HepG2 (cell line): ENCODE measurements around the gene RTN4. TPM values are rescaled to one million over a fixed set of nuclear protein-coding genes. Genes with fewer than 3 reads are reported as not detected.

Experiments
- MAF1 ChIP-seq: sonication (generic); formaldehyde crosslinking; IDR thresholded peaks from 2 replicates; pipeline ENCODE4 v1.5.0; 2020; ENCODE audit warnings: missing genetic modification reagents, borderline replicate concordance
- NFKBIZ ChIP-seq: IDR thresholded peaks from 2 replicates; pipeline ENCODE4 v1.6.1; 2018; ENCODE audit warnings: missing genetic modification reagents, missing compliant biosample characterization
- PCBP1 ChIP-seq: fragments of 200-400 bp; formaldehyde crosslinking; IDR thresholded peaks from 2 replicates; pipeline ENCODE4 v1.6.1; 2017; ENCODE audit warnings: mild to moderate bottlenecking, low read depth, low read length, borderline replicate concordance
- SNAPC5 ChIP-seq: sonication (generic); formaldehyde crosslinking; IDR thresholded peaks from 2 replicates; pipeline ENCODE4 v1.8.1; 2023; ENCODE audit warnings: mild to moderate bottlenecking, missing genetic modification reagents, borderline replicate concordance
- TERF1 ChIP-seq: sonication (generic); formaldehyde crosslinking; IDR thresholded peaks from 2 replicates; pipeline ENCODE4 v1.8.0; 2022; ENCODE audit warnings: mild to moderate bottlenecking, missing genetic modification reagents, moderate library complexity
- ZNF256 ChIP-seq: sonication (generic); formaldehyde crosslinking; conservative IDR thresholded peaks from 2 replicates; pipeline ENCODE4 v1.4.0; 2020; ENCODE audit warnings: missing genetic modification reagents
- ZNF333 ChIP-seq: sonication (generic); formaldehyde crosslinking; IDR thresholded peaks from 2 replicates; pipeline ENCODE4 v1.4.0; 2020; ENCODE audit warnings: mild to moderate bottlenecking, missing genetic modification reagents, borderline replicate concordance
- ZNF354B ChIP-seq: sonication (generic); formaldehyde crosslinking; IDR thresholded peaks from 2 replicates; pipeline ENCODE4 v1.8.0; 2022; ENCODE audit warnings: mild to moderate bottlenecking, missing genetic modification reagents
- polyA plus RNA-seq, 8 experiments: library from polyadenylated mRNA; depleted of rRNA in 3 of 8; stranded (reverse) in 7 of 8; unstranded in 1 of 8; fragments of >200 nt; fragmentation: Illumina TruSeq in 4 of 8; extraction: Trizol in 4 of 8; gene quantifications; 2 replicates each; pipeline versions ENCODE4 v1.2.1 to v1.2.3, GENCODE V29; 2011 to 2016; ENCODE audit warnings: low read depth in 4 of 8, missing spikeins in 1 of 8, mixed read lengths in 1 of 8; ENCODE audit not compliant: insufficient read depth in 1 of 8
- total RNA-seq, 5 experiments: library from RNA; depleted of rRNA; stranded (reverse); fragments of >200 nt; fragmentation: Illumina TruSeq; extraction: Trizol; gene quantifications; 2 replicates each; pipeline ENCODE4 v1.2.3, GENCODE V29; 2016; ENCODE audit warnings: low read depth in 1 of 5
- TF ChIP-seq, protein P1 (sequence below): sonication (generic); formaldehyde crosslinking; IDR thresholded peaks from one replicate; pipeline ENCODE4 v1.5.1; 2020; ENCODE audit warnings: mild to moderate bottlenecking, missing genetic modification reagents; ENCODE audit errors: not compliant biosample characterization
- TF ChIP-seq, protein P2 (sequence below): sonication (generic); formaldehyde crosslinking; IDR thresholded peaks from 2 replicates; pipeline ENCODE4 v1.4.0; 2020; ENCODE audit warnings: missing genetic modification reagents, borderline replicate concordance
- TF ChIP-seq, protein P3 (sequence below): sonication (generic); formaldehyde crosslinking; IDR thresholded peaks from 2 replicates; pipeline ENCODE4 v1.5.1; 2020; ENCODE audit warnings: mild to moderate bottlenecking, moderate library complexity, missing genetic modification reagents

RTN4 gene
- total and polyA plus RNA-seq, 2 of the 13 experiments (the other 11 are each of a cell fraction or from before 2014, with no cell fraction given), result 98.4 to 133 TPM

DNA sequence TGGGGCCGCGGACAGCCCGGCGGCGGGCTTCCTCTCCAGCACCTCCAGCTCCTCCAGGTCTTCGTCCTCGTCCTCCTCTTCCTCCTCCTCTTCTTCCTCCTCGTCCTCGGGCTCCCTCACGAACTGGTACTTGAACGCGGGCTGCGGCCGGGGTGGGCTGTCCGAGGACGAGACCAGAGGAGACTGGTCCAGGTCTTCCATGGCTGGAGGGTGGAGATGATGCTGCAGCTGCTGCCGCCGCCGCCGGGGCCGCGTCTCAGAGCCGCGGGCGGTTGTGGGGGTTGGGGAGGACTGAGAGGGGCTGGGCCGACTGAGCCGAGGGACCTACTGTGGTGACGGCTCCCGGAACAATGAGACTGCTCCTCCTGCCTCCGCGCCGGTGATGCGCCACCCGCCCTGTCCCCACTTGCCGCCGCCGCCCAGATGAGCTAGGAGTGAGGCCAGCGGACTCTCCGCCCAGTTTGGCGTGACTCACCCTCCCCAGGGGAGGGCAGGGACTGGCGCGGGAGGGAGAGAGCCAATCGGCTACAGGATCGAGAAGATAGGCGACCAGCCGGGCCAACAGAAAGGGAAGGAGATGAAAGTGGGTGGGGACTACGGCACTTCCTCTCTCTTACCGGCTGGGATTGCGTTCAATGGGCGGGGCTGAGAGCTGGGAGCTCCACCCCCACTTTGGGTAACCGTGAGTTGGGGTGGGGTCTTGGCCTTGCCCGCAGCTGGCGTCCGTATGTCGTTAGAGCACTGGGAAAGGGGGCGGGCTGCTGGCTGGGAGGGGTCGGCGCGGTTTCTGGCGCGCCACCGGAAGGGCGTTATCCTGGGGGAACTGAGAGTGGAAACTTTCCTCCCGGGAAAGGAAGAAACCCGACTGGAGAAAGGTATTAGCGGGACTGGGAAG lies at the start of gene RTN4 (continued):
- TF ChIP-seq ZNF333 (CRISPR knock-in tag), result no peak; the same call in 1 of the 2 replicates
- peak; percentile 92; the same call in 1 of the 2 replicates for TF ChIP-seq MAF1
- 0 out of 2 replicates have a peak, but pooled peaks have one; percentile 53 for TF ChIP-seq PCBP1
- TF ChIP-seq ZNF256, result peak; percentile 54; the same call in 1 of the 2 replicates
- no peak for TF ChIP-seq ZNF354B
- TF ChIP-seq, protein P1, sequence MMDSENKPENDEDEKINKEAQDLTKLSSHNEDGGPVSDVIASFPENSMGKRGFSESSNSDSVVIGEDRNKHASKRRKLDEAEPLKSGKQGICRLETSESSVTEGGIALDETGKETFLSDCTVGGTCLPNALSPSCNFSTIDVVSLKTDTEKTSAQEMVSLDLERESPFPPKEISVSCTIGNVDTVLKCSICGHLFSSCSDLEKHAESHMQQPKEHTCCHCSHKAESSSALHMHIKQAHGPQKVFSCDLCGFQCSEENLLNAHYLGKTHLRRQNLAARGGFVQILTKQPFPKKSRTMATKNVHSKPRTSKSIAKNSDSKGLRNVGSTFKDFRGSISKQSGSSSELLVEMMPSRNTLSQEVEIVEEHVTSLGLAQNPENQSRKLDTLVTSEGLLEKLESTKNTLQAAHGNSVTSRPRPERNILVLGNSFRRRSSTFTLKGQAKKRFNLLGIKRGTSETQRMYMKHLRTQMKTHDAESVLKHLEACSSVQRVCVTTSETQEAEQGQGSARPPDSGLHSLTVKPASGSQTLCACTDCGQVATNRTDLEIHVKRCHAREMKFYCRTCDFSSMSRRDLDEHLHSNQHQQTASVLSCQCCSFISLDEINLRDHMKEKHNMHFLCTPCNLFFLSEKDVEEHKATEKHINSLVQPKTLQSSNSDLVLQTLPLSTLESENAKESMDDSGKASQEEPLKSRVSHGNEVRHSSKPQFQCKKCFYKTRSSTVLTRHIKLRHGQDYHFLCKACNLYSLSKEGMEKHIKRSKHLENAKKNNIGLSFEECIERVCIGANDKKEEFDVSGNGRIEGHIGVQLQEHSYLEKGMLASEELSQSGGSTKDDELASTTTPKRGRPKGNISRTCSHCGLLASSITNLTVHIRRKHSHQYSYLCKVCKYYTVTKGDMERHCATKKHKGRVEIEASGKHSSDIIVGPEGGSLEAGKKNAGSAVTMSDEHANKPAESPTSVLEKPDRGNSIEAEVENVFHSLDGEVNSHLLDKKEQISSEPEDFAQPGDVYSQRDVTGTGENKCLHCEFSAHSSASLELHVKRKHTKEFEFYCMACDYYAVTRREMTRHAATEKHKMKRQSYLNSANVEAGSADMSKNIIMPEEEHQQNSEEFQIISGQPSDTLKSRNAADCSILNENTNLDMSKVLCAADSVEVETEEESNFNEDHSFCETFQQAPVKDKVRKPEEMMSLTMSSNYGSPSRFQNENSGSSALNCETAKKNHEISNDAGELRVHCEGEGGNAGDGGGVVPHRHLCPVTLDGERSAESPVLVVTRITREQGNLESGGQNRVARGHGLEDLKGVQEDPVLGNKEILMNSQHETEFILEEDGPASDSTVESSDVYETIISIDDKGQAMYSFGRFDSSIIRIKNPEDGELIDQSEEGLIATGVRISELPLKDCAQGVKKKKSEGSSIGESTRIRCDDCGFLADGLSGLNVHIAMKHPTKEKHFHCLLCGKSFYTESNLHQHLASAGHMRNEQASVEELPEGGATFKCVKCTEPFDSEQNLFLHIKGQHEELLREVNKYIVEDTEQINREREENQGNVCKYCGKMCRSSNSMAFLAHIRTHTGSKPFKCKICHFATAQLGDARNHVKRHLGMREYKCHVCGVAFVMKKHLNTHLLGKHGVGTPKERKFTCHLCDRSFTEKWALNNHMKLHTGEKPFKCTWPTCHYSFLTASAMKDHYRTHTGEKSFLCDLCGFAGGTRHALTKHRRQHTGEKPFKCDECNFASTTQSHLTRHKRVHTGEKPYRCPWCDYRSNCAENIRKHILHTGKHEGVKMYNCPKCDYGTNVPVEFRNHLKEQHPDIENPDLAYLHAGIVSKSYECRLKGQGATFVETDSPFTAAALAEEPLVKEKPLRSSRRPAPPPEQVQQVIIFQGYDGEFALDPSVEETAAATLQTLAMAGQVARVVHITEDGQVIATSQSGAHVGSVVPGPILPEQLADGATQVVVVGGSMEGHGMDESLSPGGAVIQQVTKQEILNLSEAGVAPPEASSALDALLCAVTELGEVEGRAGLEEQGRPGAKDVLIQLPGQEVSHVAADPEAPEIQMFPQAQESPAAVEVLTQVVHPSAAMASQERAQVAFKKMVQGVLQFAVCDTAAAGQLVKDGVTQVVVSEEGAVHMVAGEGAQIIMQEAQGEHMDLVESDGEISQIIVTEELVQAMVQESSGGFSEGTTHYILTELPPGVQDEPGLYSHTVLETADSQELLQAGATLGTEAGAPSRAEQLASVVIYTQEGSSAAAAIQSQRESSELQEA (CRISPR knock-in tag), result no peak
- TF ChIP-seq SNAPC5, result peak; percentile 66; the same call in 1 of the 2 replicates
- TF ChIP-seq NFKBIZ (CRISPR knock-in tag), result peak; percentile 58; the same call in 1 of the 2 replicates
- TF ChIP-seq, protein P2, sequence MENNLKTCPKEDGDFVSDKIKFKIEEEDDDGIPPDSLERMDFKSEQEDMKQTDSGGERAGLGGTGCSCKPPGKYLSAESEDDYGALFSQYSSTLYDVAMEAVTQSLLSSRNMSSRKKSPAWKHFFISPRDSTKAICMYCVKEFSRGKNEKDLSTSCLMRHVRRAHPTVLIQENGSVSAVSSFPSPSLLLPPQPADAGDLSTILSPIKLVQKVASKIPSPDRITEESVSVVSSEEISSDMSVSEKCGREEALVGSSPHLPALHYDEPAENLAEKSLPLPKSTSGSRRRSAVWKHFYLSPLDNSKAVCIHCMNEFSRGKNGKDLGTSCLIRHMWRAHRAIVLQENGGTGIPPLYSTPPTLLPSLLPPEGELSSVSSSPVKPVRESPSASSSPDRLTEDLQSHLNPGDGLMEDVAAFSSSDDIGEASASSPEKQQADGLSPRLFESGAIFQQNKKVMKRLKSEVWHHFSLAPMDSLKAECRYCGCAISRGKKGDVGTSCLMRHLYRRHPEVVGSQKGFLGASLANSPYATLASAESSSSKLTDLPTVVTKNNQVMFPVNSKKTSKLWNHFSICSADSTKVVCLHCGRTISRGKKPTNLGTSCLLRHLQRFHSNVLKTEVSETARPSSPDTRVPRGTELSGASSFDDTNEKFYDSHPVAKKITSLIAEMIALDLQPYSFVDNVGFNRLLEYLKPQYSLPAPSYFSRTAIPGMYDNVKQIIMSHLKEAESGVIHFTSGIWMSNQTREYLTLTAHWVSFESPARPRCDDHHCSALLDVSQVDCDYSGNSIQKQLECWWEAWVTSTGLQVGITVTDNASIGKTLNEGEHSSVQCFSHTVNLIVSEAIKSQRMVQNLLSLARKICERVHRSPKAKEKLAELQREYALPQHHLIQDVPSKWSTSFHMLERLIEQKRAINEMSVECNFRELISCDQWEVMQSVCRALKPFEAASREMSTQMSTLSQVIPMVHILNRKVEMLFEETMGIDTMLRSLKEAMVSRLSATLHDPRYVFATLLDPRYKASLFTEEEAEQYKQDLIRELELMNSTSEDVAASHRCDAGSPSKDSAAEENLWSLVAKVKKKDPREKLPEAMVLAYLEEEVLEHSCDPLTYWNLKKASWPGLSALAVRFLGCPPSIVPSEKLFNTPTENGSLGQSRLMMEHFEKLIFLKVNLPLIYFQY (CRISPR knock-in tag), result 0 out of 2 replicates have a peak, but pooled peaks have one; percentile 30
- TF ChIP-seq, protein P3, sequence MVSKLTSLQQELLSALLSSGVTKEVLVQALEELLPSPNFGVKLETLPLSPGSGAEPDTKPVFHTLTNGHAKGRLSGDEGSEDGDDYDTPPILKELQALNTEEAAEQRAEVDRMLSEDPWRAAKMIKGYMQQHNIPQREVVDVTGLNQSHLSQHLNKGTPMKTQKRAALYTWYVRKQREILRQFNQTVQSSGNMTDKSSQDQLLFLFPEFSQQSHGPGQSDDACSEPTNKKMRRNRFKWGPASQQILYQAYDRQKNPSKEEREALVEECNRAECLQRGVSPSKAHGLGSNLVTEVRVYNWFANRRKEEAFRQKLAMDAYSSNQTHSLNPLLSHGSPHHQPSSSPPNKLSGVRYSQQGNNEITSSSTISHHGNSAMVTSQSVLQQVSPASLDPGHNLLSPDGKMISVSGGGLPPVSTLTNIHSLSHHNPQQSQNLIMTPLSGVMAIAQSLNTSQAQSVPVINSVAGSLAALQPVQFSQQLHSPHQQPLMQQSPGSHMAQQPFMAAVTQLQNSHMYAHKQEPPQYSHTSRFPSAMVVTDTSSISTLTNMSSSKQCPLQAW (CRISPR knock-in tag), result peak; percentile 94
- no peak for TF ChIP-seq TERF1 (CRISPR knock-in tag)
